ENCODE data around the gene VWF.
"Not testable (repeated sequence)": the region's sequence is repeated elsewhere in the genome, so short reads cannot be mapped to it uniquely, and the experiment has no call there.

VWF gene

GRCh38 chr12:6104842-6105241 is 19.6 kb downstream of the VWF start:
- TF ChIP-seq CTCF (IDR thresholded peaks at IDR 0.05; ENCODE audit: low read length) (no peak), EZH2phosphoT487 (IDR thresholded peaks at IDR 0.05; ENCODE audit: low read length) (no peak), EZH2 (optimal IDR thresholded peaks at IDR 0.05; ENCODE audit: low read depth, low read length) (no peak)
- no peaks in the 10 kb centered on the region for H4K20me1 ChIP-seq (ENCODE audit: insufficient read depth, low read length)
- no peak overlapping the region for H2AFZ ChIP-seq (ENCODE audit: low read length)
- no peaks in the 10 kb centered on the region for H3K9me2 ChIP-seq (replicated peaks; ENCODE audit: insufficient read depth, low read length)
- no peaks in the 10 kb centered on the region for H3K27me3 ChIP-seq (replicated peaks; ENCODE audit: insufficient read depth, low read length)
- no peaks in the 10 kb centered on the region for H3F3A ChIP-seq (ENCODE audit: insufficient read depth, low read length)
- no peak overlapping the region for H3K9ac ChIP-seq (ENCODE audit: low read length)
- H3K27ac ChIP-seq (ENCODE audit: low read length), result no peak overlapping the region
- H3K36me3 ChIP-seq (replicated peaks; ENCODE audit: insufficient read depth, low read length), result no peaks in the 10 kb centered on the region
- DNase-seq, result no peak
- H3K4me2 ChIP-seq (ENCODE audit: low read depth, low read length), result no peak overlapping the region
- no peak overlapping the region for H3K4me3 ChIP-seq (ENCODE audit: low read length)
- H3K79me2 ChIP-seq (ENCODE audit: low read length), result no peaks in the 10 kb centered on the region
- H3K4me1 ChIP-seq (ENCODE audit: low read length), result peaks cover 7% of the 10 kb centered on the region
- H3K9me3 ChIP-seq (replicated peaks; ENCODE audit: insufficient read depth, low read length), result no peaks in the 10 kb centered on the region

DNA sequence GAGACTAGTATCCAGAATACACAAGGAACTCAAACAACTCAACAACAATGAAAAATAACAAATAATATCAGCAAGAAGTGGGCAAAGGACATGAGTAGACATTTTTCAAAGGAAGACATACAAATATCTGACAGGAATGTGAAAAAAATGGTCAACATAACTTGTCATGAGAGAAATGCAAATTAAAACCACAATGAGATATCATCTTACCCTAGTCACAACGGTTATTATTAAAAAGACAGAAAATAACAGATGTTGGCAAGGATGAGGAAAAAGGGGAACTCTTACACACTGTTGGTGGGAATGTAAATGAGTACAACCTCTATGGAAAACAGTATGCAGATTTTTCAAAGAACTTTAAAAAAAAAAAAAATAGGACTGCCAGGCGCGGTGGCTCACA is 20.4 kb downstream of the VWF start:
- Histone ChIP-seq H2AFZ (ENCODE audit: low read length) (no peak overlapping the region), H3K27ac (ENCODE audit: low read length) (peak overlapping the region; percentile 5; the same call in 1 of the 2 replicates)
- TF ChIP-seq EZH2 (optimal IDR thresholded peaks at IDR 0.05; ENCODE audit: low read depth, low read length) (no peak), EZH2phosphoT487 (IDR thresholded peaks at IDR 0.05; ENCODE audit: low read length) (no peak)

GRCh38 chr12:6102021-6102420 is 22.4 kb downstream of the VWF start:
- H3K27ac ChIP-seq (ENCODE audit: low read length); H4K20me1 ChIP-seq (ENCODE audit: insufficient read depth, low read length); H3K27me3 ChIP-seq (replicated peaks; ENCODE audit: insufficient read depth, low read length); H2AFZ ChIP-seq (ENCODE audit: low read length); DNase-seq; H3K4me2 ChIP-seq (ENCODE audit: low read depth, low read length); H3K9ac ChIP-seq (ENCODE audit: low read length); H3K9me2 ChIP-seq (replicated peaks; ENCODE audit: insufficient read depth, low read length); H3K79me2 ChIP-seq (ENCODE audit: low read length); H3K4me3 ChIP-seq (ENCODE audit: low read length); H3F3A ChIP-seq (ENCODE audit: insufficient read depth, low read length); H3K4me1 ChIP-seq (ENCODE audit: low read length); H3K36me3 ChIP-seq (replicated peaks; ENCODE audit: insufficient read depth, low read length); H3K9me3 ChIP-seq (replicated peaks; ENCODE audit: insufficient read depth, low read length): not testable (repeated sequence)

More for the DNA sequence above, 20.4 kb downstream of the VWF start:
- no peaks in the 10 kb centered on the region for H3K27me3 ChIP-seq (replicated peaks; ENCODE audit: insufficient read depth, low read length)
- H3K36me3 ChIP-seq (replicated peaks; ENCODE audit: insufficient read depth, low read length), result no peaks in the 10 kb centered on the region
- no peak overlapping the region for H3K4me3 ChIP-seq (ENCODE audit: low read length)
- no peak overlapping the region for H3K4me2 ChIP-seq (ENCODE audit: low read depth, low read length)
- H3K9me2 ChIP-seq (replicated peaks; ENCODE audit: insufficient read depth, low read length), result no peaks in the 10 kb centered on the region
- no peaks in the 10 kb centered on the region for H3K79me2 ChIP-seq (ENCODE audit: low read length)
- no peaks in the 10 kb centered on the region for H3K9me3 ChIP-seq (replicated peaks; ENCODE audit: insufficient read depth, low read length)
- no peak overlapping the region for H3K9ac ChIP-seq (ENCODE audit: low read length)
- DNase-seq, result peak; percentile 40
- no peaks in the 10 kb centered on the region for H4K20me1 ChIP-seq (ENCODE audit: insufficient read depth, low read length)
- no peaks in the 10 kb centered on the region for H3F3A ChIP-seq (ENCODE audit: insufficient read depth, low read length)
- H3K4me1 ChIP-seq (ENCODE audit: low read length), result peaks cover 7% of the 10 kb centered on the region

GRCh38 chr12:6099316-6099715 is 25.2 kb downstream of the VWF start:
- Histone ChIP-seq H3F3A (ENCODE audit: insufficient read depth, low read length) (no peaks in the 10 kb centered on the region), H4K20me1 (ENCODE audit: insufficient read depth, low read length) (no peaks in the 10 kb centered on the region), H3K27me3 (replicated peaks; ENCODE audit: insufficient read depth, low read length) (no peaks in the 10 kb centered on the region), H3K4me3 (ENCODE audit: low read length) (no peak overlapping the region), H3K4me2 (ENCODE audit: low read depth, low read length) (no peak overlapping the region), H3K36me3 (replicated peaks; ENCODE audit: insufficient read depth, low read length) (no peaks in the 10 kb centered on the region), H3K27ac (ENCODE audit: low read length) (no peak overlapping the region), H3K9ac (ENCODE audit: low read length) (no peak overlapping the region), H3K9me2 (replicated peaks; ENCODE audit: insufficient read depth, low read length) (no peaks in the 10 kb centered on the region), H3K79me2 (ENCODE audit: low read length) (no peaks in the 10 kb centered on the region), H3K9me3 (replicated peaks; ENCODE audit: insufficient read depth, low read length) (no peaks in the 10 kb centered on the region), H2AFZ (ENCODE audit: low read length) (no peak overlapping the region), H3K4me1 (ENCODE audit: low read length) (peaks cover 7% of the 10 kb centered on the region)
- DNase-seq, result no peak
- TF ChIP-seq EZH2 (optimal IDR thresholded peaks at IDR 0.05; ENCODE audit: low read depth, low read length), result no peak
- TF ChIP-seq CTCF (IDR thresholded peaks at IDR 0.05; ENCODE audit: low read length), result no peak
- TF ChIP-seq EZH2phosphoT487 (IDR thresholded peaks at IDR 0.05; ENCODE audit: low read length), result no peak

Measured in MM.1S (cell line).